ENCODE data around the gene VDR.

VDR gene

GRCh38 chr12:47835006-47835830 lies 69.6 kb downstream of the VDR start:
- H3K4me3 Mint-ChIP-seq, result no peak overlapping the region
- DNase-seq (ENCODE audit: low spot score in 2 of 2) (no peak), ATAC-seq (ENCODE audit: low read depth) (no peak)
- peak overlapping the region; percentile 86 for H3K27ac Mint-ChIP-seq
- H3K36me3 Mint-ChIP-seq, result no peaks in the 10 kb centered on the region
- H3K9me3 Mint-ChIP-seq, result no peaks in the 10 kb centered on the region
- H3K4me1 Mint-ChIP-seq, result peaks cover 52% of the 10 kb centered on the region
- H3K27me3 Mint-ChIP-seq, result no peaks in the 10 kb centered on the region

GRCh38 chr12:47834199-47834903 lies 70.4 kb downstream of the VDR start:
- ATAC-seq (ENCODE audit: low read depth) (no peak), DNase-seq (ENCODE audit: low spot score in 2 of 2) (no peak)
- no peak overlapping the region for H3K4me3 Mint-ChIP-seq
- peaks cover 52% of the 10 kb centered on the region for H3K4me1 Mint-ChIP-seq
- H3K9me3 Mint-ChIP-seq, result no peaks in the 10 kb centered on the region
- H3K27ac Mint-ChIP-seq, result peak overlapping the region; percentile 42
- H3K27me3 Mint-ChIP-seq, result no peaks in the 10 kb centered on the region
- H3K36me3 Mint-ChIP-seq, result no peaks in the 10 kb centered on the region

- Mint-ChIP-seq H3K27ac (peak overlapping the region; percentile 91), H3K9me3 (no peaks in the 10 kb centered on the region), H3K4me1 (peaks cover 52% of the 10 kb centered on the region), H3K27me3 (no peaks in the 10 kb centered on the region), H3K36me3 (no peaks in the 10 kb centered on the region), H3K4me3 (no peak overlapping the region)
- no peak for DNase-seq (ENCODE audit: low spot score in 2 of 2)
- ATAC-seq (ENCODE audit: low read depth), result no peak
Measured at GRCh38 chr12:47833591-47834012, 71.2 kb downstream of the VDR start.

- DNase-seq (ENCODE audit: low spot score in 2 of 2) (no peak), ATAC-seq (ENCODE audit: low read depth) (peak; percentile 57)
- Mint-ChIP-seq H3K36me3 (no peaks in the 10 kb centered on the region), H3K27ac (peak overlapping the region; percentile 91), H3K4me3 (no peak overlapping the region), H3K9me3 (no peaks in the 10 kb centered on the region), H3K27me3 (no peaks in the 10 kb centered on the region), H3K4me1 (peaks cover 46% of the 10 kb centered on the region)
Measured at GRCh38 chr12:47832263-47832933, 72.4 kb downstream of the VDR start.

- ATAC-seq (ENCODE audit: low read depth), result no peak
- H3K27me3 Mint-ChIP-seq, result no peaks in the 10 kb centered on the region
- no peak for DNase-seq (ENCODE audit: low spot score in 2 of 2)
- no peak overlapping the region for H3K27ac Mint-ChIP-seq
- H3K4me1 Mint-ChIP-seq, result peaks cover 26% of the 10 kb centered on the region
- H3K9me3 Mint-ChIP-seq, result no peaks in the 10 kb centered on the region
- no peak overlapping the region for H3K4me3 Mint-ChIP-seq
- no peaks in the 10 kb centered on the region for H3K36me3 Mint-ChIP-seq
Measured at GRCh38 chr12:47829584-47829983, 75.2 kb downstream of the VDR start.

- Mint-ChIP-seq H3K4me3 (no peak overlapping the region), H3K27ac (no peak overlapping the region), H3K4me1 (peaks cover 25% of the 10 kb centered on the region), H3K36me3 (no peaks in the 10 kb centered on the region), H3K9me3 (no peaks in the 10 kb centered on the region), H3K27me3 (no peaks in the 10 kb centered on the region)
- DNase-seq (ENCODE audit: low spot score in 2 of 2) (no peak), ATAC-seq (ENCODE audit: low read depth) (no peak)
Measured at GRCh38 chr12:47828976-47829482, 75.8 kb downstream of the VDR start.

- Mint-ChIP-seq H3K27ac (no peak overlapping the region), H3K4me1 (peaks cover 25% of the 10 kb centered on the region), H3K27me3 (no peaks in the 10 kb centered on the region), H3K9me3 (no peaks in the 10 kb centered on the region), H3K4me3 (no peak overlapping the region), H3K36me3 (no peaks in the 10 kb centered on the region)
- ATAC-seq (ENCODE audit: low read depth) (no peak), DNase-seq (ENCODE audit: low spot score in 2 of 2) (no peak)
Measured at GRCh38 chr12:47828008-47828975, 76.5 kb downstream of the VDR start.

- Mint-ChIP-seq H3K9me3 (no peaks in the 10 kb centered on the region), H3K27me3 (no peaks in the 10 kb centered on the region), H3K4me3 (no peak overlapping the region), H3K27ac (no peak overlapping the region), H3K4me1 (peaks cover 25% of the 10 kb centered on the region), H3K36me3 (no peaks in the 10 kb centered on the region)
- ATAC-seq (ENCODE audit: low read depth), result no peak
- no peak for DNase-seq (ENCODE audit: low spot score in 2 of 2)
Measured at GRCh38 chr12:47825173-47825639, 79.6 kb downstream of the VDR start.

- Mint-ChIP-seq H3K36me3 (no peaks in the 10 kb centered on the region), H3K4me3 (no peak overlapping the region), H3K27ac (peak overlapping the region; percentile 77), H3K4me1 (peaks cover 26% of the 10 kb centered on the region), H3K9me3 (no peaks in the 10 kb centered on the region), H3K27me3 (no peaks in the 10 kb centered on the region)
- ATAC-seq (ENCODE audit: low read depth) (no peak), DNase-seq (ENCODE audit: low spot score in 2 of 2) (no peak)
Measured at GRCh38 chr12:47824635-47825034, 80.2 kb downstream of the VDR start.

- Mint-ChIP-seq H3K9me3 (no peaks in the 10 kb centered on the region), H3K4me1 (peaks cover 26% of the 10 kb centered on the region), H3K4me3 (peak overlapping the region; percentile 9), H3K36me3 (no peaks in the 10 kb centered on the region), H3K27me3 (no peaks in the 10 kb centered on the region), H3K27ac (peak overlapping the region; percentile 77)
- ATAC-seq (ENCODE audit: low read depth) (no peak), DNase-seq (ENCODE audit: low spot score in 2 of 2) (no peak)
Measured at GRCh38 chr12:47824198-47824597, 80.6 kb downstream of the VDR start.

- H3K27ac Mint-ChIP-seq, result peak overlapping the region; percentile 77
- ATAC-seq (ENCODE audit: low read depth) (no peak), DNase-seq (ENCODE audit: low spot score in 2 of 2) (no peak)
- no peak overlapping the region for H3K4me3 Mint-ChIP-seq
- H3K27me3 Mint-ChIP-seq, result no peaks in the 10 kb centered on the region
- H3K36me3 Mint-ChIP-seq, result no peaks in the 10 kb centered on the region
- no peaks in the 10 kb centered on the region for H3K9me3 Mint-ChIP-seq
- peaks cover 30% of the 10 kb centered on the region for H3K4me1 Mint-ChIP-seq
Measured at GRCh38 chr12:47823422-47824086, 81.2 kb downstream of the VDR start.

GRCh38 chr12:47822863-47823262 lies 81.9 kb downstream of the VDR start:
- no peaks in the 10 kb centered on the region for H3K27me3 Mint-ChIP-seq
- no peak for DNase-seq (ENCODE audit: low spot score in 2 of 2)
- no peak overlapping the region for H3K27ac Mint-ChIP-seq
- no peak for ATAC-seq (ENCODE audit: low read depth)
- H3K4me3 Mint-ChIP-seq, result no peak overlapping the region
- no peaks in the 10 kb centered on the region for H3K36me3 Mint-ChIP-seq
- peaks cover 37% of the 10 kb centered on the region for H3K4me1 Mint-ChIP-seq
- no peaks in the 10 kb centered on the region for H3K9me3 Mint-ChIP-seq

GRCh38 chr12:47822401-47822800 lies 82.4 kb downstream of the VDR start:
- peaks cover 41% of the 10 kb centered on the region for H3K4me1 Mint-ChIP-seq
- H3K36me3 Mint-ChIP-seq, result no peaks in the 10 kb centered on the region
- no peaks in the 10 kb centered on the region for H3K9me3 Mint-ChIP-seq
- no peak for DNase-seq (ENCODE audit: low spot score in 2 of 2)
- no peak overlapping the region for H3K4me3 Mint-ChIP-seq
- no peak for ATAC-seq (ENCODE audit: low read depth)
- H3K27ac Mint-ChIP-seq, result no peak overlapping the region
- no peaks in the 10 kb centered on the region for H3K27me3 Mint-ChIP-seq
